Measurements from ENCODE around the gene BRAP.

- no peak for TF ChIP-seq PREB (CRISPR knock-in tag; IDR thresholded peaks at IDR 0.05; ENCODE audit: borderline replicate concordance)
- TF ChIP-seq ZBTB21 (CRISPR knock-in tag; IDR thresholded peaks at IDR 0.05; ENCODE audit: borderline replicate concordance), result no peak
- TF ChIP-seq NR1H2 (CRISPR knock-in tag; IDR thresholded peaks at IDR 0.05), result no peak
- no peak for TF ChIP-seq PRDM15 (CRISPR knock-in tag; IDR thresholded peaks at IDR 0.05)
- no peak for TF ChIP-seq CTCF (IDR thresholded peaks at IDR 0.05)
- TF ChIP-seq IRF2 (CRISPR knock-in tag; IDR thresholded peaks at IDR 0.05; ENCODE audit: borderline replicate concordance, low read depth), result no peak
- no peak for TF ChIP-seq FOXP1 (CRISPR knock-in tag; IDR thresholded peaks at IDR 0.05; ENCODE audit: borderline replicate concordance)
- no peak for TF ChIP-seq MAX (CRISPR knock-in tag; IDR thresholded peaks at IDR 0.05)
- TF ChIP-seq ATF6 (CRISPR knock-in tag; IDR thresholded peaks at IDR 0.05), result no peak
- TF ChIP-seq TEAD1 (CRISPR knock-in tag; IDR thresholded peaks at IDR 0.05), result no peak
- TF ChIP-seq TEAD4 (CRISPR knock-in tag; IDR thresholded peaks at IDR 0.05), result no peak
- no peak for TF ChIP-seq FOXK1 (CRISPR knock-in tag; IDR thresholded peaks at IDR 0.05)
Observed at GRCh38 chr12:111693818-111694217, 8.1 kb upstream of the BRAP start.

Measured in WTC11 (cell line).